ENCODE data around the gene RPUSD3.
A peak's percentile ranks its signal among the peaks of the same experiment; 100 is the strongest.
"Not testable (repeated sequence)": the region's sequence is repeated elsewhere in the genome, so short reads cannot be mapped to it uniquely, and the experiment has no call there.

RPUSD3 gene, protein sequence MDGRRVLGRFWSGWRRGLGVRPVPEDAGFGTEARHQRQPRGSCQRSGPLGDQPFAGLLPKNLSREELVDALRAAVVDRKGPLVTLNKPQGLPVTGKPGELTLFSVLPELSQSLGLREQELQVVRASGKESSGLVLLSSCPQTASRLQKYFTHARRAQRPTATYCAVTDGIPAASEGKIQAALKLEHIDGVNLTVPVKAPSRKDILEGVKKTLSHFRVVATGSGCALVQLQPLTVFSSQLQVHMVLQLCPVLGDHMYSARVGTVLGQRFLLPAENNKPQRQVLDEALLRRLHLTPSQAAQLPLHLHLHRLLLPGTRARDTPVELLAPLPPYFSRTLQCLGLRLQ

DNA sequence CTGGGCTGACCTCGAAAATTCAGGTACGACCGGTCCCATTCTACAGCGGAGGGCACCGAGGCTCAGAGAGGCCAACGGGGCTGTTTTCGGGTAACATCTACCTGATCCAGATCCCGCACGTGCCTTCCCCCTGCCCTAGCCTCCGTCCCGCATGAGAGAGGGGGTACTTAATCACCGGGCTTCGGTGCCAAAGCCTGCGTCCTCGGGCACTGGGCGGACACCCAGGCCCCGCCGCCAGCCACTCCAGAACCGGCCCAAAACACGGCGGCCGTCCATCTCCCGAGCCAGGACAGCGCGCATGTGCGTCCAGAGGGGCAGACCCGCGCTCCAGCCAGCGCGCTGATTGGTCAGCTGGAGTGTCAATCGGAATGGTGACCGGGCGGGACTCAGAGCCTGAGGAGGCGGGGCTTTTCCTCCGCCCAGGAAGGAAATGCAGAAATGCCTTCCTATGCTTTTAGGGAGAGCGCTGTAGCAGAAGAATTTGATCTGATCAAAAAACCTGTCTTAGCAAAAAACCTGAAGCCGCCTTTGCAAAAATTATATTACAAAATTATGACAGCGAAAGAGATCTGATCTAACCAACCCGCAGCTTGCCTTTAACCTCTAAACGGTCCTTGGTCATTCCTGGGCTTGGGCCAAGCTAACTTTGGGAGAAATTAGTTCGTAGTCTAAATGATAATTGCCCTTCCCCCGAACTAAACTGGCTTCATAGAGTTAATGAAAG, at the start of gene RPUSD3:
Gene RPUSD3 (minus strand): TSS at position 294 of the 724 bp plus-strand sequence. CDS start 18 bp downstream, at position 276.
- peak; percentile 98 for DNase-seq

DNA sequence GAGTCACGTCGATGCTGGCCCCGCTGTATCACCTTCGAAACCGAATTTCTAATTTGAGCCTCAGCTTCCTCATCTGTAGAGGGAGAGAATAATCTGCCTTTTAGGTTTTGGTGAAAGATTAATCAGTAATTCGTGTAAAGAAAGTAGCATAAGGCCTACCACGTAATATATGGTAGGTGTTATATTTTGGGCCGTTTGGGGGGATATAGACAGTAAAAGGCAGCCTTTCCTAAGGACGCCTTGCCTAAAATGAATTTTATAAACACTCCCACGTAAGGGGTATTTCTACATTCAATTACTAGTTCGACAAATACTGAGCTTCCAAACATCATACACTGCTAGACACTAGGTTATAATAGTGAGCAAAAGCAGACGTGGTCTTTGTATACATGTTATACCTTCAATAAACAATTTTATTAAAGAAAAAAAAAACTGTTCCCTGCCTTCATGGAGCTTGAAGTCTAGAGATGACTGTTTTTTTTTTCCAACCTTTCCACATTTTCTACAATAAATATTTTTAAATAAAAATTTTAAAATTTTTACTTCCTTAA, 47.3 kb upstream of the RPUSD3 start:
- peak in 1 of 3 donors; percentile 14 for DNase-seq

DNA sequence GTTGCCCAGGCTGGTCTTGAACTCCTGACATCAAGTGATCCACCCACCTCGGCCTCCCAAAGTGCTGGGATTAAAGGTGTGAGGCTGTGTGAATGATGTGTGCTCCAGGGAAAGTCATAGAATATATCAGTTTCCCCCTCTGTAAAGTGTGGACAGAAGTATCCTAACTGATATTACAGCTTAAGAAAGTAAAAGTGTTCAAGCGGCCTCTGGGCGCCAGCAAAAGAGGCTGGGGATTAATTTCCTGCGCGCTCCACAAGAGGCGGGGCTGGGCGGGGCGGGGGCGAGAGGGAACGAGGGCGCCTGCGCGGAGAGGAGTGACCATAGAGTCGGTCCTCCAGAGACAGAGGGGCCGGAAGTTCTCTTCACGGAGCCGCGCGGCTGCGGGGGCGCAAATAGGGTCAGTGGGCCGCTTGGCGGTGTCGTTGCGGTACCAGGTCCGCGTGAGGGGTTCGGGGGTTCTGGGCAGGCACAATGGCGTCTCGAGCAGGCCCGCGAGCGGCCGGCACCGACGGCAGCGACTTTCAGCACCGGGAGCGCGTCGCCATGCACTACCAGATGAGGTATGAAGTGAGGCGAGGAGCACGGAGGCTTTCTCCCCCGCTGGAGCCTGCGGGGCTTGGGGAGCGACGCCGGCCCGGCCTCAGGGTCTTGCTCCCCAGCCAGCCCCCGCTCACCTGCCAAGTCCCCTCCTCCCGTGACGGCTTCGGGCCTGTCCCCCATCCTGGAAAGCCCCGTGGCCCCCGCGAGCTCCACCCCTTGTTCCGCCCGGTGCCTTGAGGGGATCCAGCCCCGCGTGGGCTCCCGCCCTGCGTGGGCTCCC, 46.7 kb upstream of the RPUSD3 start, which contains the start of gene JAGN1:
Gene JAGN1 (plus strand): TSS at position 362 of the 823 bp plus-strand sequence. CDS start 113 bp downstream, at position 475.
- DNase-seq, result peak; percentile 92 to 95 (median 95)

DNA sequence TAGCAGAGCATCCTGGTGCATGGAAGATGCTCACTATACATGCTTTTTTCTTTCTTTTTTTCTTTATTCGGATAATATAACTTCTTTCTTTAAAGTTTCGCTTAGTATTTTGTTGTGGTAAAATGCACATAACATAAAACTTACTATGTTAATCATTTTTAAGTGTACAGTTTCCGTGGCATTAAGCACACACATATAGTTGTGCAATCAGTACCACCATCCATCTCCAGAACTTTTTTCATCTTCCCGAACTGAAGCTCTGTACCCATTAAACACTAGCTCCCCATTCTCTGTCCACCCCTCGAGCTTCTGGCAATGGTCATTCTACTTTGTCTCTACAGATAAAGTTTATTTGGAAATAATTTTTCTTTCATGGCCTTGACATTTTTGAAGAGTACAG, 45.6 kb upstream of the RPUSD3 start:
- DNase-seq, result no peak

DNA sequence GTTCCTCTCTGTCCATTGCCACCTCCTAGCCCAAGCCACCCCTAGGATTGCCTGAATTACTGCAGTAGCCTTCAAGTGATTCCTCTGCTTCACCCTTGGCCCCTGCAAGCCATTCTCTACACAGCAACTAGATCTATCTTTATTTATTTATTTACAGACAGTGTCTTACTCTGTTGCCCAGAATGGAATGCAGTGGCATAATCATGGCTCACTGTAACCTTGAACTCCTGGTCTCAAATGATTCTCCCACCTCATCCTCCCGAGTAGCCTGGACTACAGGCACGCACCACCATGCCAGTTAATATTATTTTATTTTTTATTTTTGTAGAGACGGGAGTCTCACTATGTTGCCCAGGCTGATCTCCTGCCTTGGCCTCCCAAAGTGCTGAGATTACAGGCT, 44.7 kb upstream of the RPUSD3 start:
- no peak for DNase-seq

DNA sequence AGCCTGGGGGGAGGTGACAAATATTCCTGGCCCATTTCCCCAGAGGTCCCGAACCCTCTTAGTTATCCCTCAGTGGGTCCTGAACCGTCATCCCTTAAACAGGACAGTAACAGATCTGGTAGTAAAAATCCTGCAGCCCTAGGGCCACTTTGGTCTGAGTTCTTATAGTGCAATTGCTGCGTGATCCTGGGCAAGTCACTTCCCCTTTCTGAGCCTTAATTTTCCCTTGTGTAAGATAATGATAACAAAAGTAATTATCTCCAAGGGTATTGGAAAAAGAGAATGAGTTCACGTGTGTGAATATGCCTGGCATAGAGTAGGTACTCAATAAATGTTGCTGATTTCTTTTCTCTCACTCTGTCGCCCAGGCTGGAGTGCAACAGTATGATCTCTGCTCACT, 43.7 kb upstream of the RPUSD3 start:
- peak; percentile 11 to 25 (median 15) for DNase-seq

DNA sequence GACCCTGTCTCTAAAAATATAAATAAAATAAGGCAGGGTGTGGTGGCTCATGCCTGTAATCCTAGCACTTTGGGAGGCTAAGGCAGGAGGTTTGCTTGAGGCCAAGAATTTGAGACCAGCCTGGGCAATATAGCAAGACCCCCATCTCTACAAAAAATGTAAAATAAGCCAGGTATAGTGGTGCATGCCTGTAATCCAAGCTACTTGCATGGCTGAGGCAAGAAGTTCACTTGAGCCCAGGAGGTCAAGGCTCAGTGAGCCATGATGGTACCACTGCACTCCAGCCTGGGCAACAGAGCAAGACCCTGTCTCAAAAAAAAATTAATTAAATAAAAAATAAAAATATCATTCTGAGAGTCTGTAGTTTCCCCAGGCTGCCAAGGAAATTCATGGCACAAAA, 42.5 kb upstream of the RPUSD3 start:
- DNase-seq, result no peak

DNA sequence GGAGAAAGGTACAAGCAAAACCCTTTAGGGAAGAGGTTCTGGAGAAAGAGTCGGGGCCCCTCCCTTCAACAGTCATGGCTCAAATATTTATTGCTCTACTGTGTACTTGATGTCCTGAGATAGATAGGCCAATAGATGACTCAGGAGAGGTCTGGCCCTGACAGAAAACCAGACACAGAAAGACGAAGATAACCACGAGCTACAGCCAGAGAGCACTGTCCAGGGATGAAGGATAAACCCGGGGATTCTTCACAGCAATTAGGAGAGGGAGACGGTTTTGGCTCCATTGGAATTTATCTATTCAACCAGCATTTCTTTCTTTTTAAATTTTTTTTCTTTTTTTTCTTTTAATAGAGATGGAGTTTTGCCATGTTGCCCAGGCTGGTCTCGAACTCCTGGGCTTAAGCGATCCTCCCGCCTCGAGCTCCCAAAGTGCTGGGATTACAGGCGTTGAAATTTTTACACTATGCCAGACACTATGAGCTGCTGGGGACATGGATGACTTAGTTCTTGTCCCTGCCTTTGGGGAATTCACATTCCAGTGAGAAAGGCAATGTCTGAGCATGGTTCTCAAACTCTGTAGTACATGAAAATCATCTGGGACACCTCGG, 40.9 kb upstream of the RPUSD3 start:
- no peak for DNase-seq

DNA sequence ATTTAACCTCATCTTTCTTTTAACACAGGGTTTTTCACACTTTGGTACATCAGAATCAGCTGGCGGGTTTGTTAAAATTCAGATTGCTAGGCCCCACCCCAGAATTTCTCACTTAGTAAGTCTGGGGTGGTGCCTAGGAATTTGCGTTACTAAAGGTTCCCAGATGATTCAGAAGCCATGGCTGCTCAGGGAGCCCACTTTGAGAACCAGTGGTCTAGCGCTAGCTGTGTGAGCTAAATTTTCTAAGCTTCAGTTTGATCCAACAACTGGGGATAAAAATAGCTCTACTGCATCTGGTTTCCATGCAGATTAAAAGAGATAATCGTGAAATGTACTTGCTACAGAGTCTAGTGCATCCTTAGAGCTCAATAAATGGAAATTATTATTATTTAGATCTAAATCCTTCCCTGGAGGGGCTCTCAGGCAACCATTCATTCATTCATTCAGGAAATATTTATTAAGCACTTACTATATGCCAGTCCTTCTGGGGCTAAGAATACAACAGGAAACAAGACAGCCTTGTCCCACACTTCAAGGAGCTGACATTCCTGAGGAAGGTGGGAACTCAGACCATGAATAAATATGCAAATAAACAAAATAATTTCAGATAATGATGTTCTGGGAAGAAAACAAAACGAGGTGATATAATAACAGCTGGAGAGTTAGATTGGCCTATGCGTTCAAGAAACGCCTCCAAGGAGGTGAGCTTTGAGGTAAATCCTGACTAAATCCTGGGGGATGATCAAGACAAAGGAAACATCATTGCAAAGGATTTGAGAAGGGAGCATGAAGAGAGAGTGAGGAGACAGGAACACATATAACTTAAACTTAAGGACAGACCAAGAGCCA, 40.1 kb upstream of the RPUSD3 start:
- no peak for DNase-seq

DNA sequence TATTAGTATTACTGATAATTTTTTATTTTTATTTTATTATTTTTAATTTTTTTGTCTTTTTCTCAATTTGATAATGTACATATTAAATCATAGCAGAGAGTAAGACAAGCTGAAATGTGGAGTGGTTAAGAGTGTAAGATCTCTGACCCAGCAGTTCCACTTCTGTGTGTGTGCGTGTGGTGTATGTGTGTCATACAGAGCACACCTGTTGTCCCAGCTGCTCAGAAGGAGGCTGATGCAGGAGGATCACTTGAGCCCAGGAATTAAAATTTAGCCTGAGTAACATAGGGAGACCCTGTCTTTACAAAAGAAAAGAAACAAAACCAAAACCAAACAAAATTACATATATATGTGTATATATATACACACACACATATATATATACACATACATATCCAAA, 37.6 kb upstream of the RPUSD3 start:
- no peak for DNase-seq

DNA sequence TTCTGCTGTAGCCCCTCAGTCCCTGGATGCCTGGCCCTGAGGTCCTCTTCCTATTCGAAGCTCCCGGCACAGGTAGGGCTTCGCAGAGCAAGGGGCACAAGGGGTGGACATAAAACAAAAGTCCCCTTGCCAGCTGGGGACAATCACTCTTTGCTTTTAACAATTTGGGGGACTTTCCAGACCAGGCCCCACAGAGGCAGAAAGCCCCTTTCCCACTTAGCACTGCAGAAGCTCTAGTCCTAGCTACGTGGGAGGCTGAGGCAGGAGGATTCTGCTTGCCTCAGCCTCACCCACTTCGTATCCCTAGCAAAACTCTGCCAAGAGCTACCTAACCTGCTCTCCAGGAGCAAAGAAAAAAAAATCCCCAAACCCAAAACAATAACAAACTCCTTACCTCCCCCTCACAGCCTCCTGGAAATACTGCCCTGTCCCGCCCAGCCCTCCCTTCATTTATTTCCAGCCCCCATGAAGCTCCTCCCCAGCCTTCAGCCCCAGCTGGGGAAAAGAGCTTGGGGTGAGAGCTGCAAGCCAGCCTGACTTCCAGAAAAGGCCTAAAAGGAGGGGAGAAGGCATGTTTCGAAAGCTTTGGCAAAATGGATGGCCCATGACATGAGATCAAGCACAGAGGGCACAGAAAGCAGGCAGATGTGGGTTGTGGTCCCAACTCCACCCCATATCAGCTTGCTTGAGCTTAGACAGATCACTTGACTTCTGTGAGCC, 36.2 kb upstream of the RPUSD3 start, which contains the start of gene CIDEC:
Gene CIDEC (minus strand): TSS at position 424 of the 720 bp plus-strand sequence. CDS start 1,767 bp downstream, outside the sequence.
- peak in 1 of 3 donors; percentile 26 for DNase-seq

DNA sequence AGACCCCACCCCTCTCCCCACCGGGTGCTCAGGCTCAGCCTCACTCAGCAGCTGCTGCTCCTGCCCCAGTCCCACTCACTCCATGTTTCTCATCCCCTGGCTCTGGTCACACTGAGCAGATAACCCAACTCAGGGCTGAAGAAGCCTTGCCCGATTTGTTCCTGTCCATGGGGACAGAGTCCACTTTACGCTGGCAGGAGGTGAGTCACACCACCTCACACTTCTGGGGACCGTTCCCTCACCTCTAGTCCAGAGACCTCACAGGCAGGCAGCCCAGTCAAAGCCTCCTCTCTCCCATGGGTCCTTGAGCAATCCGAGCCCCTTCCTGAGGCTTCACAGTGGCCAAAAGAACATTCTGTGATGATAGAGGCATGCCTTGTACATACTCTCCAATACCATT, 34.9 kb upstream of the RPUSD3 start:
- DNase-seq, result no peak

DNA sequence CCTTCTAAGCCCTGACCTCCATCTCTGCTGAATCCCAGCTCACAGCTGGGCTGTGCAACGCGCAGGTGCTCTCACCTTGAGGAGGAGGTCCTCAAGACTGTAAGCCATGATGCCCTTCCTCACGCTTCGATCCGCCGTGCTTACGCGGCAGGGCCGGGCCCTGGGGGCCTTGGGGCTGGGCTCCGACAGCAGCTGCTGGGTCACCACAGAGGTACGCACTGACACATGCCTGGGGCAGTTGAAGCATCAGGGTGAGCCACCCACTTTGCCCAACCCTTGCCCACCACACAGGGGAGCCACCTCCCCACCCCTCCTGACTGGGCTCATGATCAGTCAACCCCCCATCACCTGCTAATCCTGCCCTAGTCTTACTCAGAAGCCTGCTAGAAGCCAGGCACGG, 33.2 kb upstream of the RPUSD3 start:
- DNase-seq, result no peak

DNA sequence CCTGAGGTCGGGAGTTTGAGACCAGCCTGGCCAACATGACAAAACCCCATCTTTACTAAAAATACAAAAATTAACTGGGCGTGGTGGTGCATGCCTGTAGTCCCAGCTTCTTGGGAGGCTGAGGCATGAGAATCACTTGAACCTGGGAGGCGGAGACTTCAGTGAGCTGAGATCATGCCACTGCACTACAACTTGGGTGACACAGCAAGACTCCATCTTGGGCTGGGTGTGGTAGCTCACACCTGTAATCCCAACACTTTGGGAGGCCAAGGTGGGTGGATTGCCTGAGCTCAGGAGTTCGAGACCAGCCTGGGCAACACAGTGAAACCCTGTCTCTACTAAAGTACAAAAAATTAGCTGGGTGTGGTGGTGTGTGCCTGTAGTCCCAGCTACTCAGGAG, 32.4 kb upstream of the RPUSD3 start:
- not testable (repeated sequence) for DNase-seq

DNA sequence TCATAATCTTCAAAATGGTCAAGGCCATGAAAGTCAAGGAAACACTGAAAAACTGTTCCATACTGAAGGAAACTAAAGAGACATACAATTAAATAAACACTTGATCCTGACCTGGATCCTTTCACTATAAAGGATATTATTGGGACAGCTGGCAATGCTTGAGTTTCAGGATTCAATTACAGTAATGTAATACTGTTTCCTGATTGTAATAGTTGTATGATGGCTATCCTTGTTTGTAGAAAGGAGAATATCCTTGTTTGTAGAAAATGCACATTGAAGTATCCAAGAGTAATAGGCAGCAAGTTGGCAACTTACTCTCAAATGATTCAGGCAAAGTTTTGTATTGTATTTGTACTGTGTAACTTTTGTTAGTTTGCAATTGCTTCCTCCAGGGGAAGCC, 31.6 kb upstream of the RPUSD3 start:
- no peak for DNase-seq

DNA sequence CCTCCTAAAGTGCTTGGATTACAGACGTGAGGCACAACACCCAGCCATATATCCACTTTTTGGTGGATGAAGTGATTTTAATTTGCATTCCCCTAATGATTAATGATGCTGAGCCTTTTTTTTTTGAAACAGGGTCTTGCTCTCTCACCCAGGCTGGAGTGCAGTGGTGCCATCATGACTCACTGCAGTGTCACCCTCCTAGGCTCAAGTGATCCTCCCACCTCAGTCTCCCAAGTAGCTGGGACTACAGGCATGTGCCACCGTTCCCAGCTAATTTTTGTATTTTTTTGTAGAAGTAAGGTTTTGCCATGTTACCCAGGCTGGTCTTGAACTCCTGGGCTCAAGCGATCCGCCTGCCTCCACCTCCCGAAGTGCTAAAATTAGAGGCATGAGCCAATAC, 28.3 kb upstream of the RPUSD3 start:
- DNase-seq, result peak; percentile 12 to 35 (median 30)

DNA sequence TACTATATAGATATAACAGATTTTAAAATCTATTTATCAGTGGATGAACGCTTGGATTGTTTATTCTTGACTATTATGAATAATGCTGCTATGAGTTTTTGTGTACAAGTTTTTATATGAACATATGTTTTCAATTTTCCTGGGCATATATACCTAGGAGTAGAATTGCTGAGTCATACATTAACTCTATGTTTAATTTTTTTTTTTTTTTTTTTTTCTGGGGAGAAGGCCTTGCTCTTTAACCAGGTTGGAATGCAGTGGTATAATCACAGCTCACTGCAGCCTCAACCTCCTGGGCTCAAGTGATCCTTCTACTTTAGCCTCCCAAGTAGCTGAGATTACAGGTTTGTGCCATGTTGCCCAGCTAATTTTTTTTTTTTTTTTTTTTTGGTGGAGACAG, 27.2 kb upstream of the RPUSD3 start:
- no peak for DNase-seq

DNA sequence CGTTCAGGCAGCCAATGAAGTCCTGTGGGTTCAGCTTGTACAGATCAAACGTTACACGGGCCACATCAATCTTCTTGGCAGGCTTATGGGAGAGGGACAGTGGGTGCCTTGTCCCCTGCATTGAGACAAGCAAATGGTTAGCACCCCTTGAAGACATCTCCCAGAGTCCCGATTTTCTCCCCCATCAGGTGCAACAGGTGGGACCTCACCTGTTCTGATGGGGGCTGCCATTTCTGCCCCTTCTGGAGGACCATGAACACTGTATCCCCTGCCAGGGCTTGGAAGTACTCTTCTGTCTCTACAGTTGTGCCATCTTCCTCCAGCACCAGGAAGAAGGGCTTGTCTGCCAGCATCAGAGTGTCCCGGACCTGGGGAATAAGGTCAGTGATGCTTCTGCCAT, 26.1 kb upstream of the RPUSD3 start:
- DNase-seq, result no peak

DNA sequence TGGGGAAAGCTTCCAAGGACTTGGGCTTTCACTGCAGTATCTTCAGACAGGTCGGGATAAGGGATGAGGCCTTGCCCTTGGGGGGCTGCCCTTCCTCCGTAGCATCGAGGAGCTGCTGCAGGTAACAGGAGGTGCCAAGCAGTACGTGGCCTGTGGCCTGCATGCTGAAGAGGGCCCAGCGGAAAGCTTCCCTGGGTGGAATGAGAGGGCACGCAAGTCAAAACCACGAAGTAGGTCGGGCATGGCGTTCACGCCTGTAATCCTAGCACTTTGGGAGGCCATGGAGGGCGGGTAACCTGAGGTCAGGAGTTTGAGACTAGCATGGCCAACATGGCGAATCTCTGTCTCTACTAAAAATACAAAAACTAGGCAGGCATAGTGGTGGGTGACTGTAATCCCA, 23.3 kb upstream of the RPUSD3 start:
- no peak for DNase-seq

DNA sequence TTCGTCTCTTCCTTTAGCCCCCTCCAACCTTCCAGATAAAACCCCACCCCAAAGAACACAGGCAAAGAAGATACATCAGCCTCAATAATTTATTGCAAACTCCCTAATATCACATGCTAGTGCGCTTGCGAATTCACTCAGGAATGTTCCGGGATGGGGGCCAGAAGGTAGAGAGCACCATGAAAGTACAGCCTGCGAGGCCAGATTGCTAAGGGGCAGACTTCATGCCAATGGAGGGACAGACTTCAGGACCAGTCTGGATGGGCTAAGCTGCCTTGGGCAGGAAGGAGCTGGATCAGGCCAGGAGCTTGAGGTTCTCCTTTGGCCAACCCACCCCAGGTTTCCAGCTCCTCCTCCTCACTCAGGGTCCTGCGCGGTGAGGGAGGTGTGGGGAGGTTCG, 22.8 kb upstream of the RPUSD3 start:
- no peak for DNase-seq

Measured in suppressor macrophage treated with lipopolysaccharide for 1 hour (primary cell).